ENCODE data around the gene MAN2A2. TPM values are rescaled to one million over a fixed set of nuclear protein-coding genes. Genes with fewer than 3 reads are reported as not detected.

Gene MAN2A2
- total RNA-seq, 2 experiments from 2014 or later = 11.6 to 12.2 TPM

DNA sequence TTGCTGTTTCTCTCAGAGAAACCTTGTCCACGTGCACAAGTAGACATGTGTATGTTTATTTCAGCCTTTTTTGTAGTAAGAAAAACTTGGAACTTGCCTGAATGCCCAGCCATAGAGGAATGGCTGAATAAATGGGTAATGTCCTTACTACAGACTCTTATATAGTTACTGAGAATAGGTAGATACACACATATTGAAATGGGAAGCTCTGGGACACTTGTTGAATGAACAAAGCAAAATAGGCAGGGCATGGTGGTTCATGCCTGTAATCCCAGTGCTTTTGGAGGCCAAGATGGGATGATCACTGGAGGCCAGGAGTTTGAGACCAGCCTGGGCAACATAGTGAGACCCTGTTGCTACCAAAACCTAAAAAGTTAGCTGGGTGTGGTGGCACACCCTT is 33.7 kb downstream of the MAN2A2 start:
- TF ChIP-seq EZH2phosphoT487 (IDR thresholded peaks at IDR 0.05; ENCODE audit: borderline replicate concordance, low read depth, low read length) = no peak
- TF ChIP-seq, protein P1, sequence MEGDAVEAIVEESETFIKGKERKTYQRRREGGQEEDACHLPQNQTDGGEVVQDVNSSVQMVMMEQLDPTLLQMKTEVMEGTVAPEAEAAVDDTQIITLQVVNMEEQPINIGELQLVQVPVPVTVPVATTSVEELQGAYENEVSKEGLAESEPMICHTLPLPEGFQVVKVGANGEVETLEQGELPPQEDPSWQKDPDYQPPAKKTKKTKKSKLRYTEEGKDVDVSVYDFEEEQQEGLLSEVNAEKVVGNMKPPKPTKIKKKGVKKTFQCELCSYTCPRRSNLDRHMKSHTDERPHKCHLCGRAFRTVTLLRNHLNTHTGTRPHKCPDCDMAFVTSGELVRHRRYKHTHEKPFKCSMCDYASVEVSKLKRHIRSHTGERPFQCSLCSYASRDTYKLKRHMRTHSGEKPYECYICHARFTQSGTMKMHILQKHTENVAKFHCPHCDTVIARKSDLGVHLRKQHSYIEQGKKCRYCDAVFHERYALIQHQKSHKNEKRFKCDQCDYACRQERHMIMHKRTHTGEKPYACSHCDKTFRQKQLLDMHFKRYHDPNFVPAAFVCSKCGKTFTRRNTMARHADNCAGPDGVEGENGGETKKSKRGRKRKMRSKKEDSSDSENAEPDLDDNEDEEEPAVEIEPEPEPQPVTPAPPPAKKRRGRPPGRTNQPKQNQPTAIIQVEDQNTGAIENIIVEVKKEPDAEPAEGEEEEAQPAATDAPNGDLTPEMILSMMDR (conservative IDR thresholded peaks at IDR 0.05; ENCODE audit: low read length) = no peak
- no peaks in the 10 kb centered on the region for H3K79me2 ChIP-seq (ENCODE audit: insufficient read depth, low read depth, low read length)
- H3K9me2 ChIP-seq (ENCODE audit: insufficient read depth, low read length) = no peaks in the 10 kb centered on the region
- H3K4me3 ChIP-seq (ENCODE audit: low read depth, low read length, poor library complexity, severe bottlenecking) = no peak overlapping the region
- H3K9me3 ChIP-seq (ENCODE audit: low read length) = no peaks in the 10 kb centered on the region
- no peak for DNase-seq (ENCODE audit: low spot score)
- ChIA-PET POLR2A (interaction anchor here (0.7 to 7.2 kb wide), 3 partner anchors 19 to 1948 kb away, joined by 3 to 58 read pairs (median 3); partner anchors contain the start of gene RCCD1), CTCF (ENCODE audit: unreplicated experiment) (interaction anchor here (1.5 kb wide), 1 partner anchor 21 kb away, joined by 8 read pairs; no protein-coding TSS in a partner anchor)
- intact Hi-C loops (cut with micrococcal nuclease; ENCODE audit: unreplicated experiment) = no loop called here
- H3K4me2 ChIP-seq (ENCODE audit: low read length) = peak overlapping the region; percentile 90
- peaks cover 36% of the 10 kb centered on the region for H3K4me1 ChIP-seq (ENCODE audit: insufficient read depth, low read length, poor library complexity, severe bottlenecking)
- no peaks in the 10 kb centered on the region for H4K20me1 ChIP-seq (ENCODE audit: insufficient read depth, low read length)
- BruUV-seq (replicated peaks) = no TSS peak
- no peak overlapping the region for H2AFZ ChIP-seq (ENCODE audit: low read length)
- no peak overlapping the region for H3K27ac ChIP-seq (ENCODE audit: low read depth, low read length, poor library complexity, severe bottlenecking)
- peaks cover 30% of the 10 kb centered on the region for H3K36me3 ChIP-seq (ENCODE audit: insufficient read depth, low read length)

DNA sequence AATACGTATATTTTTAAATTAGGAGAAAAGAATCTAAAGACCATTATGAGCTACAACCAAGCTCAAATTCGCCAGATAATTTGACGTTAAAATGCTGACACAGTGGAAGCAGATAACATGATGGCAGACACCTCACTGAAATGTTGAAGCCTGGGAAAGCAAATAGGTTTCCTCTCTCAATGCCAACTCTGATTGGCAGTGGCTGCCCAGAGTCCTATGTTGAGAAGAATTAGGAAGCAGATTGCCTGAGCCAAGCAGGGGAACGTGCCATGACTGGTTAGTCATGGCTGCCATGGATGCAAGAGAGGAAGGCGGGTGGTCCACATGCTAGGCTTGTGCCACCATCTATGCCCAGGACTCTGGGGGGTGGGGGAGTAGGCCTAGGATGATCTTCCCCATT is 35.2 kb downstream of the MAN2A2 start:
- DNase-seq (ENCODE audit: low spot score) = no peak
- no peaks in the 10 kb centered on the region for H3K9me3 ChIP-seq (ENCODE audit: low read length)
- POLR2A ChIA-PET = no interaction called here
- H3K36me3 ChIP-seq (ENCODE audit: insufficient read depth, low read length) = peaks cover 42% of the 10 kb centered on the region
- intact Hi-C loops (cut with micrococcal nuclease; ENCODE audit: unreplicated experiment) = no loop called here
- no peak overlapping the region for H3K27ac ChIP-seq (ENCODE audit: low read depth, low read length, poor library complexity, severe bottlenecking)
- no peak overlapping the region for H3K4me3 ChIP-seq (ENCODE audit: low read depth, low read length, poor library complexity, severe bottlenecking)
- H3K79me2 ChIP-seq (ENCODE audit: insufficient read depth, low read depth, low read length) = no peaks in the 10 kb centered on the region
- TF ChIP-seq, protein P1 (conservative IDR thresholded peaks at IDR 0.05; ENCODE audit: low read length) = no peak
- H3K4me2 ChIP-seq (ENCODE audit: low read length) = no peak overlapping the region
- peaks cover 28% of the 10 kb centered on the region for H3K4me1 ChIP-seq (ENCODE audit: insufficient read depth, low read length, poor library complexity, severe bottlenecking)
- no peaks in the 10 kb centered on the region for H3K9me2 ChIP-seq (ENCODE audit: insufficient read depth, low read length)
- CTCF ChIA-PET (ENCODE audit: unreplicated experiment) = no interaction called here
- BruUV-seq (replicated peaks) = no TSS peak
- no peaks in the 10 kb centered on the region for H4K20me1 ChIP-seq (ENCODE audit: insufficient read depth, low read length)
- no peak overlapping the region for H2AFZ ChIP-seq (ENCODE audit: low read length)

DNA sequence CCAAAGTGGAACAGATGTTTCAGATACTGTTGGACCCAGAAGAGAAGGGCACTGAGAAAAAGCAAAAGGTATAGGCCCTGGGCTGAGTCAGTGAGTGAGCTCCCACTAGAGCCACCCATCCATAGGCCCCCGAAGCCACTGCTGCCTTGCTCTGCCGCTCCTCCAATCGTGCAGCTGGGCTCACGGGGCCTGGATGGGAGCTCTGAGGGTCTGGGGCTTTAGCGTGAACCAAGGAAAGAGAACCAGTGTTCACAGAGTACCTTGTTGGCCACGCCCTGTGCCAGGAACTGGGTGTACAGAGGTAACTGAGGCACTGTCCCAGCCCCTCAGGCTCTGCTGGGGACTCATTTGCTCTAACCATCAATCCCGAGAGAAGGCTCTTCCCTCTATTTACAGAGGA is 36.7 kb downstream of the MAN2A2 start:
- Histone ChIP-seq H3K27ac (ENCODE audit: low read depth, low read length, poor library complexity, severe bottlenecking) (no peak overlapping the region), H3K9me2 (ENCODE audit: insufficient read depth, low read length) (no peaks in the 10 kb centered on the region), H3K79me2 (ENCODE audit: insufficient read depth, low read depth, low read length) (no peaks in the 10 kb centered on the region), H2AFZ (ENCODE audit: low read length) (no peak overlapping the region), H3K36me3 (ENCODE audit: insufficient read depth, low read length) (peaks cover 56% of the 10 kb centered on the region), H4K20me1 (ENCODE audit: insufficient read depth, low read length) (no peaks in the 10 kb centered on the region), H3K4me2 (ENCODE audit: low read length) (no peak overlapping the region), H3K9me3 (ENCODE audit: low read length) (no peaks in the 10 kb centered on the region), H3K4me3 (ENCODE audit: low read depth, low read length, poor library complexity, severe bottlenecking) (no peak overlapping the region), H3K4me1 (ENCODE audit: insufficient read depth, low read length, poor library complexity, severe bottlenecking) (peaks cover 14% of the 10 kb centered on the region)
- intact Hi-C loops (cut with micrococcal nuclease; ENCODE audit: unreplicated experiment) = no loop called here
- no TSS peak for BruUV-seq (replicated peaks)
- TF ChIP-seq, protein P1 (conservative IDR thresholded peaks at IDR 0.05; ENCODE audit: low read length) = no peak
- TF ChIP-seq EZH2phosphoT487 (IDR thresholded peaks at IDR 0.05; ENCODE audit: borderline replicate concordance, low read depth, low read length) = no peak
- ChIA-PET CTCF (ENCODE audit: unreplicated experiment) (no interaction called here), POLR2A (no interaction called here)
- no peak for DNase-seq (ENCODE audit: low spot score)

Measured in OCI-LY7 (cell line).